ENCODE results near the gene FH.

The FH gene

DNA sequence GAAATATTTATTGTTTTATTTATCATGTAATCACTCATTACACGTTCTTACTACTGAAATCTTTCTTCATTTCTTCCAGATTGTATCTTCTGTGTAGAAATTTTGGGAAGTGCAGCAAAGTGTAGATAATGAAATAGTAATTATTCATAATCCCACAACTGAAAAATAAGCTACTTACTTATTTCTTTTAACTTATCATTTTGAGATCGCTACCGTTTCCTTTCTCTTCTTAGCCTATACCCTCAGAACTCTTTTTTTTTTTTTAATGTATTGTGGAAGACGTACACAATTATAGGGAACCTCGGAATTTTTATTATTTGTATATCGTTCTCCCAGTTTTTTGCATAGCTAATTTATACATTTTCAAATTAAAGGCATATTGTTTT, 518 bp upstream of the FH start:
- no peak for DNase-seq

DNA sequence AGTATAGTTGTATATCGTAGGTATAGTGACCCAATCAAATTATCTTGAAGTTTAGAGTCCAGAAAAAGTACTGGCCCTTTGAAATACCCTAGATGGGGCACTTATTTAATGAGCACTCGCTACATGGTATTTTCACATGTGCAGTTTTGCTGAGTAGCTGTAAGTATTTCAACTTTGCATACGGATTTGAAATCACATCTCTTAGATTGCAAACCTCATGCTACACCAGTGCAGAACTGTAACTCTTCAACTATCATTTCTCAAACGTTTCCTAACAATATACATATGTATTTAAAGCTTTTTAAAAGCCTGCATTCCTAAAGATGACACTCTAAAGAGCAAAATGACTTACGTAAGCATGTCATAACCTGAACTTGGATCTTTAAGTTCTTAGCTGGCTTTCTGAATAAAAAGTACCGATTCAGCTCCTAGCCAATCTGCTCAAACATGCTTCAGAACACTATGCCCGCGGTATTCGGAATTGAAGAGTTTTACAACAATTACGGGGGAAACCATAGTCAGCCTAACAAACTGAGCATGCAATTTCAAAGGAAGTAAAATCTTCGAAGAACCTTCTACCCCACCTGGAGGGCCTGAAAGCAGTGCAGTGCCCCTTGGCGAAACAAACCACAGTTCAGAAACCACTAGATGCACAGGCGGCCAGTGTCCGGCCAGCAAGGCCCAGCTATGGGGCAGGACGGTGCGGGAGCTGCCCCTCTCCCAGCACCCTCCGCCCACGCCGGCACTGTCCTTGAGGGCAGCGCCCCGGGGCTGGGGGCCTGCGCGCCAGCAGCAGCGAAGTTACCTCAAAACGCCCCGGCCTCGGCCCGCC, 863 bp downstream of the FH start:
- no peak for DNase-seq

DNA sequence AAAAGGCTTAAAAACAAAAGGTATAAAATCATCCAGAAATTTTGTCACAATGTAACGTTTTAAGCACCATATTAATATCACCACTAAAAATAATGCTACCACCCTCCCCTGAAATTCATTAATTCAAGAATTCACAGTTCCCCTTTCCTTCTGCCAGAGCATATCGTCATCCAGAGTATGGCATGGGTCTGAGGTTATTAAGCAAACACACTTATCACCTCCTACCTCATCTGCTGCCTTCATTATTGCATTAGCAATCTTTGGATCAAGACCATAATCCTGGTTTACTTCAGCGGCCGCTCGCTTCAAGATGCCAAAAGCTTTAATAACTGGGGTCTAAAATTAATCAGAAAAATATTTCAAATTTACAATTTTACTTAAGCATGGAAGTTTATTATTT, 6.2 kb downstream of the FH start:
- no peak for DNase-seq

DNA sequence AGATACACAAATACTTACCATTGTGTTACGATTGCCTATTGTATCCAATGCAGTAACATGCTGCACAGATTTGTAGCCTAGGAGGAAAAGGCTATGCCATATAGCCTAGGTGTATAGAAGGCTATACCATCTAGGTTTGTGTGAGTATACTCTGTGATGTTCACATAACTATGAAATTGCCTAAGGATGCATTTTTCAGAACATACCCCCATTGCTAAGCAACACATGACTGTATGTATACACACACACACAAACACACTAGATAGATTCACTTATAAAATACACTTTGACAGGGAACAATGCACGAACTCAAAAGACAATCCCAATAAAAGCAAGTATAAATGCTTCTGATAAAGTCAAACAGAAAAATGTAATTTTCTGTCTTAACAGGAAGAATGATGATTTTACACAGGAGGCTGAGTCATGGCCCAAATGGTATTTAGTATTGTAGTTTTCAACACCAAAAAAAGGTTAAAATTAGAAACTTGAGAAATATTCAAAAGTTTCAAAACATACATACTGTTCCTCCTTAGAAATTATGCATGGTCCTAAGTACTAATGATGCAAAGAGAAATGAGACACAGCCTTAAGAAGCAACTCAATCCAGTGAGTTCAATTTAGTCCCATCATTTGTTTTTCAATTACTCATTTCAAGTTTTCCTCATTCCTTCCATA, 12.2 kb downstream of the FH start:
- no peak for DNase-seq

DNA sequence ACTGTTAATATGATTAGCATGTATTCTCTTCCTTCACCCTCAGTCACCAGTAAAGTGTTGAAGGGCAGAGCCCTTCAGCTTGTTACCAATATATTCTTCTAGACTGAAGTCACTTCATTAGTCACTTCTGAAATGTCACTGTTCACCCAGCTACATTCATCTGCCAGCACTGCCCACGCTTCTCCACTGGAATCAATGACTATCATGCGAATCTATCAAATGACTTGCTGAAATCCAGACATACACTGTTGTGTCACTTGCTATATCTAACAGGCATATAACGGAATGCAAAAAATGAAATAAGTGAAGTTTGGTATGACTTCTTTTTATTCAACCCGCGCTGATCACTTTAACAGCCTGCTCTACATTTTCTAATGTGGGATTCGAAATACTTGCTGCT, 16.1 kb downstream of the FH start:
- no peak for DNase-seq

DNA sequence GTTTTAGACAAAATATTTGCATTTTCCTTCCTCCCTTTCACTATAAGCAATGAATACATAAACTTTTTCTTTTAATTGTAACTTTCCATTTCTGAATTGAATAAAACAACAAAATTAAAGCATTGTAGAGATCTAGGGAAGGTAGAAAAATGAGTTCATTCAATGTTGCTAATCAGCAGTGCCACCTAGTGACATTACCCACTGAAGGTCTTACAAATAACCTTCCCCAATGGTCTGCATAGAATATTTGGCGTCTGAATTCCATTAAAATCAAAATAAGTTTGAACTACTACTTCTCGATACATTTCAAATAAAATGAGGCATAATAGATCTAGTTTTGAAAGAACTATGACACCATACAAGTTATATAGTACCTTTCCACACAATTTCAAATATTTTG, 19.6 kb downstream of the FH start:
- no peak for DNase-seq

DNA sequence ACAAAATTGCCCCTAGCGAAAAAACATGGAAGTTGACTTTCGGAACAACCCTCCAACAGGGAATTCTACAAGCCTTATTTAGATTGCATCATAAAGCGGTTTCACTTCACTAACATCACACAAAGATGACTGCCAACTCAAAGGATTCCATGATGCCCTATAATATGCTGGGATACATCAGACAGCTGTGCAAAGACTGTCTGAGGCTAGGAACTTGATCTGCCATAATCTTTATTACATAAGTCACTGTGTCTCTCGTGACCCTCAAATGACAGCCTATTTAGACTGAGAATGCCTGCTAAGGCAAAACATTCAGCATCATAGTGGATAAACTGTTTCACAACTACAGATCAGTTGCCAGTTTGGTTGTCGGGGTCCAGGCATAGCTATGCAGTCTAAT, 23.8 kb downstream of the FH start:
- DNase-seq = no peak

DNA sequence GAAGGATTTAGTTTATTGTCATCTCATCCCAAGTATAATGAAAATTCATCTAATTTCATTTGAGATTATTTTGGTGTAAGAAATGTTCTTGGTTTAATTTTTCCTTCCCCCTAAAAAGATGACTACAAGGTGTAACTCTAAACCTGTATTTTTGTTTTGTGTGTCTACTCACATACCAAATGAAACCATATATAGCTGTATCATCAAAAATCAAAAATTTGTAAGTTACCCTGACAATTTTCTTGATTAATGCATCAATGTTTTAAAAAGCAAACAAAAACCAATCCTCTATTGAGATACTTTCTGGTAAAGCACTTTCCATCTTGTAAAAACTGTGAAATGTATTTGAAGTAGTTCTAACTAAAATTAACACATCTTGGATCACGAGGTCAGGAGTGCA, 30.8 kb downstream of the FH start:
- no peak for DNase-seq

DNA sequence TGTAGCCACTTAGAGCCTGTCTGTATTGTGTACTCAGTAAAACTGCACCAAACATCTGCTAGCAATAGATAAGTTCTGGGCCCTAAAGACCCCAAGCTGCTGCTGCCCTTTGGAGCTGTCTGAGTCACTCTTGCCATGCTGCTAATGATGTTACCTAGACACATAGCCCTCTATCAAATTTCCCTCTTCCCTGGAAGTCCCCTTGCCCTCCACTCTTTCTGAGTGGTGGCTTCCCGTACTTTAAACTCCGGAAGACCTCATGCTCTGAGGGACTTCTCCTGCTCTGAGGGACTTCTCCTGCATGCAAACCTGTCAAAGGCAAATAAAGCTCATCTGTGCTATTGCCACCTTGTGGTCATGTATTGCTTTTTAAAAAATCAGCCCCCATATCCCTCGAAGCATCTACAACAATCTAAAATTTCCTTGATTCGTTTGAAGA, 34.0 kb downstream of the FH start:
- no peak for DNase-seq

DNA sequence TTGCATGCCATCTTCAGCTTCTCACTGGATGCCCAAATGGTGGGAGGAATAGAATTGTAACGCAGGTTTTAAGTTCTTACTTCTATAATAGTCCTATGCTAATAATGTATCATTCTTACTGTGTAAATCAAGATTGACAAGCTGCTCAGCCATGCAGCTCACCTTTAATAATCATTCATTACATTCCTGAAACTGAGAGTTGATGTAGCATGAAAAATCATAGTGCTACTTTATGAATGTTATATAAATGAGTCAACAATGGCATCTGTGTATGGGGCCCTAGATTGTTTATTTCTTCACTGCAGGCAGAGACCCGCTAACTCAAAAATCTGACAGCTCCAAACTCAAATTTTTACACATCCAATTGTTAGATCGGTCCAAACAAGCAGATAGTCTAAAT, 34.4 kb downstream of the FH start:
- DNase-seq = no peak

DNA sequence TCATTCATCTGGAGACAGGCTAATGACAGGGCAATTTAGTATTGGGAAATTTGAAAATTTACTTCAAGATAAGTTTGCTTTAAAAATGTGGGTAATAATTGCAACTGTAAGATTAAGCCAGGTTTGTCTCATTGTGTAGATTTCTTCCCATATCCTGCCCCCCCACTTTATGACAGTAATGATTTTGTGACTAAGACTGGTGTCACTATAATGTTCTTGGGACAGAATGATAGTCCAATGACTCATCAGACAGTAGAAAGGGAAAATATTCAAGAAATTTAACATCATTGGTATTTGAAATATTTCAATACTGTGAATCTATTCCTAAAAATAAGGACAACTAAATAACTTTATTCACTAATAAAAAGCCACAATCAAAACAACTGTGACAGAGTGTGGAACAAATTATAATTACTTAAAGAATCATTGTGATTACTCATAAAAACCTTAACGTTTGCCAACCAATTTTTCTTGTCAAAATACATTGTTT, 36.7 kb downstream of the FH start:
- DNase-seq = no peak

DNA sequence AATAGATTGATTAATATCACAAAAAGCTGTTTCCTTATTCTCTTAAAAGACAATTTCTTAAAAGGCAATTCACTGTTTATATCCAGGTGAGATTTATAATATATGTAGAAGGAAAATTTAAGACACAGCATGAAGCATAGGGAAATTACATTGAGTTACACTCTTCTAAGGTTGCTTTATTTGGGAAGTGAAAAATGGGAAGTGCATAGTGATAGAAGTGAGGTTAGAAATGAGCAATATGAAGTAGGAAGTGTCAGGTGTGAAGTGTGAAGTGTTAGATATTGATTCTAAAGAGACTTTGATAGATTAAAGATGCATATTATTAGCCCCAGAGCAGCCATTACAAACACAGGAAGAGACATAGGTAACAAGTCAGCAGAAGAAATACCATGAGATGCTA, 40.3 kb downstream of the FH start:
- DNase-seq = no peak

DNA sequence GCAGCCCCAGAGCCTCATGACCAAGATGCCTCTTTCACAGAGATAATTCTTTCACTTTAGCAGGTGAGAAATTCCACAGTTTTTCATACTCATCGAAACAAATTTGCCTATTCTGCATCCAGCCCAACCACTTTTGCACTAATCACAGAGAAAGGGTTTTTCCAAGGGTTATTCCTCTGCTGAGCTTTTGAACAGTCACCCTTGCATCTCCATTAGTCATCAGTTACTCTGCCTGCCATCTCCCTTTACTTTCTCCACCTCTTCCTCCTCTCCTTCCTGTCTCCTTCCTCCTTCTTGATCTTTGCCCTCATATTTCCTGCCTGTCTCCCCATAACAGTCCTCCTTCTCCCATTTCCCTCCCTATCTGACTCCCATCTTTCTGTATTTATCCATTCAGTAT, 43.9 kb downstream of the FH start:
- no peak for DNase-seq

DNA sequence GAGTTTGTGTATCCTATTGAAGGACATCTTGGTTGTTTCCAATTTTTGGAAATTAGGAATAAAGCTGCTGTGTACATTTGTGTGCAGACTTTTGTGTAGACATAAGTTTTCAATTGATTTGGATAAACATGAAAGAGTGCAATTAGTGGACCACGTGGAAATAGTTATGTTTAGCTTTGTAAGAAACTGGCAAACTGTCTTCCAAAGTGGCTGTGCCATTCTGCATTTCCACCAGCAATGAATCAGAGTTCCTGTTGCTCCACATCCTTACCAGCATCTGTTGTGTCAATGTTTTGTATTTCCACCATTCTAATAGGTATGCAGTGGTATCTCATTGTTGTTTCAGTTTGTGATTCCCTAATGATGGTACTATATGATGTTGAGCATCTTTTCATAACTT, 46.5 kb downstream of the FH start:
- DNase-seq = no peak

DNA sequence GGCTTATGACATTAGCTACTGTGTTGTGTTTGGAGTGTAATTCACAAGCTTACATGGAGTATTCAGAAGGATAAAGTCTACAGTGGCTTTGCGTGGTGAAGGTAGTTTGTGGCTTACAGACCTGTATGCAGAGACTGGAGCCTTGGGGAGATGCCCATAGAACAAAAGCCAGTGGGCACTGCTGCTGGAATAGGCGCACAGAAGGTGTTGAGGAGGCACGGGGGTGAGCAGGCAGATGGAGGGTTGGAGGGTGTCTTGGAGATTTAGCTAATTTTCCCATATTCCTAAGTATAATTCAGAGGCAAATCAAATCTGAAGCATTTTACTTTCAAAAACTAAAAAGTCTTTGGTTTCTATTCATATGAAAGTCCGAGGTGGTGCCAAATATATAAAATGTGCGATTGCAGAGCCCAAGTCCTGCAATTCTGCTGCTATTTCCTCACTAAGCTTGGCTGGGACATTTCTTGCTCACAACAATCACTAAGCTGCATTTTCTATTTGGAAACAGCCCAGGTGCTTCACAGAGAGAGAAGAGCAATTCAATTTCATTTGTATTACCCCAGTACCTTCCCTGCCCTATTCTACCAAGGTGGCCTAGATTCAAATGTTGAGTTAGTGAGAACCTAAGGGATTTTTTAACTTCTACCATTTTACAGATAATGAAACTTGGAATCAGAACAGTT, 48.5 kb downstream of the FH start:
- DNase-seq = no peak

DNA sequence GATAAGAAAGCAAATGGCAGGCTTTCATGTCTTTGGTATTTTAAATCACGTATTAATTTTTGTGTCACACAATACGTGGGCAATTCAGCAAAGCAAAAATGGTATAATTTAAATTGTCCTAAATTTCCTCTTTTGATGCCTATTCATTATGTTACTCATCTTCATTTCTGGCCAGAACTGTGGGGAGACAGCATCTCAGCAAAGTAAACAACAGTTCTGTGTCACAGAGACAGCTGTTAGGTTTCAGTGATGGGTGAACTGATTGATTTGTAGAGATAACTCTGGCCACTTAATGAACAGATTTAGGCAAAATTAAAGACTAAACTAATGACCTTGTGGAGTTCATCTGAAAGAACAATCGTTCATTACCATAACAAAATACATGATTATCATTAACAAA, 49.2 kb downstream of the FH start:
- no peak for DNase-seq

DNA sequence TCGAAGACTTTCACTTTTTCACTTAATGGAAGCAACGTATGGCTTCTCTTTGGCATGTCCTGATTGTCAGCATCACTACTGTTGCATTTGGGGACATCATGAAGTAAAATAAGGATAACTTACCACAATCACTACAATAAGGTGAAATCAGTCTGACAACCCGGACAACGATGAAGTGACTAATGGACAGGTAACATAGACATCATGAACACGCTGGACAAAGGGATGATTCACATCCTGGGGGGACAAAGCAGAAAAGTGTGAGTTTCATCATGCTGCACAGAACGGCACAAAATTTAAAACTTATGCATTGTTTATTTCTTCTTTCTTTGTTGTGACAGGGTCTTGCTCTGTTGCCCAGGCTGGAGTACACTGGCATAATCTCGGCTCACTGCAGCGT, 53.9 kb downstream of the FH start:
- DNase-seq = no peak

DNA sequence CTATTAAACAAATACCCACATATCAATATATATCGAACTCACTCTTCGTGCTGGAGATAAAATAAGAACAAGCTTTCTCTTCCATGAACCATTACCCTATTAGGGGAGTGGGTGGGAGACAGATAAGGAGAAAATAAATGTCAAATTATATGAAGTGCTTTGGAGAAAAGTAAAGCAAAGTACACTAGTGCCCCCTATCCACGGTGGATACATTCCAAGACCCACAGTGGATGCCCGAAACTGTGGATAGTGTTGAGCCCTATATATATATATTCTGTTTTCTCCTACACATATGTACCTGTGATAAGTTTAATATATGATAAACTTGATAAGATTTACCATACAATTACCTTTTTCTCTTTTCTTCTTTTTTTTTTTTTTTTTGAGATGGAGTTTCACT, 54.6 kb downstream of the FH start:
- DNase-seq = no peak

DNA sequence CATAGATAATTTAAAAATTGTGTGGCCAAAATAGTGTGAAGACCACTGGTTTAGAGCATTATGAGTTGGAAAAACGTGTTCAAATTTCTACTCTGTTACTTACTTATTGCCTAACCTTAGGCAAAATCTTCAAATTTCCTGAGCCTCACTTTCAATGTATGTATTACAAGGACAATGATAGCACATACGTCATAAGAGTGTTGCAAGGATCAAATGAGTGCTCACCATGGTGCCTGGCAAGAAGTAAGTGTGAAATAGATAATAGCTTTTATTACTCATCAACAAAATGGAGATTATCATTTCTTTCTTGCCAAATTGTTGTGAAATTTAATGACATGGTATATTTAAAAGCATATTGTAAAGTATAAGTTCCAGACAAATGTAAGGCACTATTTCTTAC, 57.2 kb downstream of the FH start:
- no peak for DNase-seq

DNA sequence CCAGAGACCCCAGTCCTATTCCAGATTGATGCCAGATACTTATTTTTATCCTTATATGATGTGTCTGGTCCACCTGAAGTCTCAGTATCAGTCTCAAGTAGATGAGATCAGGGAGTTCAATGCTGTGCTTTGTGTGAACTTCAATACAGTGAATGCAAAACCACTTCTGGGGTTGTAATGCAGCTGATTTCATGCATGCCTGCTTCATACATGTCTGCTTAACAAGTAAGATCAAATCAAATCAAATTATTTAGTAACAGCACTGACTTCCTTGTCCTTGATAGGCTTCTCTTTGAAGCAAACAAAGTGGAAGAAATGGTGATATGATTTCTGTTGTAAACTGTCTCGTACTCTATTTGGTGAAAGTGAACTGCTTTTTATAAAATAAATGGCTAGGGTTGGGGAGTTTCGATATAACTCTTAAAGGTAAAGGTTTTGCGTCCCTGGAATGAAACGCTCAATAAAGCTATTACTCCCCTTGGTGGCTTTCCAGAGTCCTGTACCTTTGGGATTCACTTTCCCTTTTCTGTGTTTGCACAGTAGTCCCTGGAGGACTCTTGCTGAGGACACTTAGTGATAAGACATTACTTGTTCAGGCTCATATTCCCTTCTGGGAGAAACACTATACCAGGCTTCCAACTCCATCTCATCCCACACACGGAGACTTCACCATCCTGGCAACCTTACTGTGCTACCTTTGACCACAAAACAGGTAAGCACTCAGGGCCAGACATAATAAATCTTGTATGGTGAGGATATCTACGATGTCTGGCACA, 59.3 kb downstream of the FH start:
- no peak for DNase-seq

DNA sequence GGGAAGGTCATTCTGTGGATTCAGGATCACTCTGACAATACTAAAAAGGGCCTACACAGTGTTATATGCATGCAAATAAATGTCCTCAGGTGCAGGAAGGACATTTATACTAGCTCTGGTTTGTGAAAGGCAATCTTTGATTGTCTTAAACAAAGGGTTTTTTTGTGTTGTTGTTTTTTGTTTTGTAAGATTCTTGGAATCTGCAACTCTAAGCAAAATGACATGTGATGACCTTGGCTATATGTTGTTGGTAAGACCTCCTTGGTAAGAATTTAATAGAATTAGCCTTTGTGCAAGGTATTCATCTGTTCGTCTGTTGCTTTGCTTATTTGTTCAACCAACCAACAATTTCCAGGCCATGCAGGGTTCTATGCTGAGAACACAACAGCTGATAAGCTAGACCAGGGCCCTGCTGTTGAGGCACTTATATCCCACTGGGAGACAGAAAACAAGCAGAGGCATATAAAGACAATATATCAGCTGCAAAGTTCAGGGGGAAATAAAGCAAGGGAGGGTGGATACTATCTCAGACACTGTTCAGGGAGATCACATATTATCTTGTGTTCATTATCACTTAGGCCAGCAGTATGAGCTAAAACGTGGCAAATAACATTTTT, 60.3 kb downstream of the FH start:
- DNase-seq = no peak

DNA sequence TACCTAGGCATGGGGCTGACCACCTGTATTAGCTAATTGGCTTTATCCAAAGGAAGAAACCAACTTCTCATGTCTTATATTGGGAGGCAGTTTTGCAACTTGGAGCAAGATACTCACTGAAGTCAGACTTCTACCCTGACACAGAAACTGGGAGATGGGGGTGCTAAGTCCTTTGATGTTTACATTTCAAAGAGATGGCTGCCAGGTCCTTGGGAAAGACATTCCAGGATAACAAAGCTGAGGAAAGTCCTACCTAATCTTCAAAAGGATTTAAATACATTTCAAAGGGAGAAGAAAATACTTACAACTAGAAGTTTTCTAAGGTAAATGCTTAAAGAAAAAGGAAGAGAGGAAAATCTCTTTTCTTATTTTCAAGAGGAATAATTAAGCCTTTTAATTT, 62.1 kb downstream of the FH start:
- no peak for DNase-seq

DNA sequence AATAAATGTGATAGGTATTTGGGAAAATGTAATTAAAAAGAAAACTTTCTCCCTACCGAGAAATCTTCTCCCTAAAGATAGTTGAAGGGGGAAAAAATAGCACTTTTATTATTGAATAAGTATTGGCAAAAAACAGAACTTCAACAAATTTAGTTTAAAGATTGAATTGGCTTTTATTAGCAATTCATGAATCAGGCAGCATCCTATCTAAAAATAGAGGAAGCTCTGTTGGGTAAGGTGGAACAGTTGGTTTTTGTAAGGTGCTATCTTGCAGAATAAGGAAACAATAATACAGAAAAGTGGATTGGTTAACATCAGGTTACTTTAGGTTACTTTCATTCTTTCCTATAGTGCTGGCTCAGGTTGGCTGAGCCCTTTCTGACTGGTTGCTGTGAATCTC, 62.8 kb downstream of the FH start:
- DNase-seq = no peak

Measured in CD4-positive, alpha-beta T cell treated with Interleukin-21 for 1 hour (primary cell).